GM12878 (cell line): ENCODE data around the gene IMMP2L. TPM values are rescaled to one million over a fixed set of nuclear protein-coding genes. Genes with fewer than 3 reads are reported as not detected.

Experiments
- ATAC-seq: fragments of 200-7000 bp; cut with Tn5 transposase; 3 replicates; pipeline ENCODE4 v1.9.1; 2020; ENCODE audit warnings: mild to moderate bottlenecking, moderate library complexity
- BruUV-seq: library from RNA; stranded (reverse); fragments of 400-500 nt; replicated peaks from 2 replicates; lab custom pipeline; 2021; lab: Mats Ljungman, UMichigan
- CTCF ChIA-PET: fragments of 300-600 bp; sonication (Branson Sonifier 250); formaldehyde crosslinking; extraction: SDS; loops from one replicate; lab custom pipeline; 2021; ENCODE audit warnings: inconsistent platforms; lab: Yijun Ruan, JAX
- POLR2A ChIA-PET: fragments of 350-600 bp; formaldehyde crosslinking; extraction: SDS; loops from one replicate; lab custom pipeline; 2021; ENCODE audit warnings: inconsistent platforms; lab: Charles Lee
- RAD21 ChIA-PET: fragments of 300-600 bp; sonication (Branson Sonifier 250); formaldehyde crosslinking; loops from one replicate; lab custom pipeline; 2023; ENCODE audit warnings: antibody characterized with exemption; ENCODE audit not compliant: unreplicated experiment; lab: Charles Lee
- SMC1A ChIA-PET: fragments of 300-600 bp; sonication (Branson Sonifier 250); formaldehyde crosslinking; loops from one replicate; lab custom pipeline; 2023; ENCODE audit not compliant: unreplicated experiment, uncharacterized antibody; lab: Charles Lee
- DNase-seq: peaks from one replicate; pipeline ENCODE4 v3.0.0-alpha.2; 2011; ENCODE audit warnings: low read depth, low spot score
- FAIRE-seq: peaks from 3 replicates; lab custom pipeline; 2011; peaks lifted over from hg19 to GRCh38; lab: Jason Lieb, UNC
- H2AFZ ChIP-seq: 2 replicates; pipeline ENCODE4 v1.6.0; 2011; ENCODE audit warnings: low read depth, low read length, control low read depth; ENCODE audit not compliant: control insufficient read depth
- H3K27ac ChIP-seq: 2 replicates; pipeline ENCODE4 v1.5.1; 2011; ENCODE audit warnings: control low read depth; ENCODE audit not compliant: control insufficient read depth, insufficient read depth
- H3K27me3 ChIP-seq, 2 experiments: replicated peaks in 1 of 2; 2 replicates each; pipeline versions ENCODE4 v1.6.0 to v1.6.1; 2011; ENCODE audit warnings: low read length in 1 of 2; ENCODE audit not compliant: control insufficient read depth in 2 of 2, insufficient read depth in 2 of 2
- H3K36me3 ChIP-seq, 2 experiments: 2 replicates each; pipeline ENCODE4 v1.5.1; 2011; ENCODE audit warnings: low read length in 1 of 2; ENCODE audit not compliant: control insufficient read depth in 2 of 2, insufficient read depth in 2 of 2
- H3K4me1 ChIP-seq: 2 replicates; pipeline ENCODE4 v1.6.1; 2011; ENCODE audit warnings: mild to moderate bottlenecking, low read length, moderate library complexity, mixed read lengths; ENCODE audit not compliant: control insufficient read depth, insufficient read depth
- H3K4me2 ChIP-seq: 2 replicates; pipeline ENCODE4 v1.6.0; 2011; ENCODE audit warnings: control low read depth; ENCODE audit not compliant: control insufficient read depth, insufficient read depth
- H3K4me3 ChIP-seq: fragments of 200-600 bp; sonication (generic); 2 replicates; pipeline ENCODE4 v1.5.1; 2016
- H3K79me2 ChIP-seq: 2 replicates; pipeline ENCODE4 v1.6.0; 2011; ENCODE audit warnings: low read length; ENCODE audit not compliant: control insufficient read depth, insufficient read depth
- H3K9ac ChIP-seq: 2 replicates; pipeline ENCODE4 v1.8.0; 2011; ENCODE audit warnings: low read length, control low read depth, mixed read lengths; ENCODE audit not compliant: control insufficient read depth, insufficient read depth
- H3K9me3 ChIP-seq: replicated peaks from 3 replicates; pipeline ENCODE4 v1.5.1; 2011; ENCODE audit warnings: mild to moderate bottlenecking, low read length; ENCODE audit not compliant: control insufficient read depth, insufficient read depth
- H4K20me1 ChIP-seq: 2 replicates; pipeline ENCODE4 v1.6.0; 2011; ENCODE audit not compliant: control insufficient read depth, insufficient read depth
- ATF7 ChIP-seq: fragments of 450-650 bp; IDR thresholded peaks from 2 replicates; pipeline ENCODE4 v1.6.1; 2016; ENCODE audit warnings: low read depth, mild to moderate bottlenecking
- CBFB ChIP-seq: IDR thresholded peaks from 2 replicates; pipeline ENCODE4 v1.6.1; 2016; ENCODE audit warnings: antibody characterized with exemption, low read depth
- CREB1 ChIP-seq: IDR thresholded peaks from 2 replicates; pipeline ENCODE4 v1.6.1; 2012; ENCODE audit warnings: low read depth, mild to moderate bottlenecking, inconsistent platforms
- CREM ChIP-seq: IDR thresholded peaks from 2 replicates; pipeline ENCODE4 v1.6.1; 2014; ENCODE audit warnings: antibody characterized with exemption, low read depth
- E4F1 ChIP-seq: fragments of 450-650 bp; IDR thresholded peaks from 2 replicates; pipeline ENCODE4 v1.6.1; 2018; ENCODE audit warnings: borderline replicate concordance, mild to moderate bottlenecking; ENCODE audit not compliant: partially characterized antibody
- EGR1 ChIP-seq, 2 experiments: IDR thresholded peaks; 1 replicate in 1 of 2; 2 replicates in 1 of 2; pipeline ENCODE4 v1.6.1; 2011 to 2012; ENCODE audit warnings: low read depth in 2 of 2, low read length in 2 of 2, borderline replicate concordance in 1 of 2, mild to moderate bottlenecking in 1 of 2, moderate library complexity in 1 of 2
- FOS ChIP-seq: IDR thresholded peaks from 3 replicates; pipeline ENCODE4 v1.6.1; 2011; ENCODE audit warnings: borderline replicate concordance; ENCODE audit not compliant: insufficient read length; ENCODE audit errors: extremely low read depth
- FOXK2 ChIP-seq: fragments of 450-650 bp; IDR thresholded peaks from 2 replicates; pipeline ENCODE4 v1.6.1; 2017; ENCODE audit warnings: mild to moderate bottlenecking, moderate library complexity
- KLF5 ChIP-seq: fragments of 450-650 bp; IDR thresholded peaks from 2 replicates; pipeline ENCODE4 v1.6.1; 2014; ENCODE audit warnings: mild to moderate bottlenecking; ENCODE audit not compliant: partially characterized antibody
- LARP7 ChIP-seq: fragments of 450-650 bp; IDR thresholded peaks from 2 replicates; pipeline ENCODE4 v1.6.1; 2017; ENCODE audit warnings: mild to moderate bottlenecking
- MAX ChIP-seq: IDR thresholded peaks from 2 replicates; pipeline ENCODE4 v1.6.1; 2012; ENCODE audit warnings: low read depth, low read length, improper control_type of control experiment
- MLLT1 ChIP-seq: fragments of 450-650 bp; IDR thresholded peaks from 2 replicates; pipeline ENCODE4 v1.6.1; 2016; ENCODE audit warnings: mild to moderate bottlenecking
- NR2C2 ChIP-seq: IDR thresholded peaks from 2 replicates; pipeline ENCODE4 v1.6.1; 2011; ENCODE audit warnings: borderline replicate concordance, low read depth; ENCODE audit not compliant: control insufficient read depth, insufficient read length
- SPI1 ChIP-seq: IDR thresholded peaks from 2 replicates; pipeline ENCODE4 v1.6.1; 2011; ENCODE audit warnings: low read depth, mild to moderate bottlenecking, low read length, moderate library complexity, borderline replicate concordance; ENCODE audit not compliant: insufficient read depth
- TCF12 ChIP-seq: IDR thresholded peaks from 2 replicates; pipeline ENCODE4 v1.6.1; 2011; ENCODE audit warnings: low read depth, mild to moderate bottlenecking, low read length
- ZBTB40 ChIP-seq: fragments of 450-650 bp; IDR thresholded peaks from 2 replicates; pipeline ENCODE4 v1.6.1; 2016; ENCODE audit warnings: mild to moderate bottlenecking, moderate library complexity, borderline replicate concordance
- ZNF384 ChIP-seq: IDR thresholded peaks from 2 replicates; pipeline ENCODE4 v1.6.1; 2012; ENCODE audit warnings: low read depth, mild to moderate bottlenecking, low read length, improper control_type of control experiment, borderline replicate concordance
- in situ Hi-C: fragments of 300-500 bp; cut with MboI; formaldehyde crosslinking; loops from 9 replicates; pipeline ENCODE4 v1.14.3; 2018; ENCODE audit warnings: mixed read lengths
- intact Hi-C: fragments of 100-400 bp; cut with micrococcal nuclease; formaldehyde crosslinking; loops from one replicate; pipeline ENCODE4 v1.14.2; 2022; ENCODE audit not compliant: unreplicated experiment
- polyA plus RNA-seq, 11 experiments: library from polyadenylated mRNA; depleted of rRNA in 4 of 11; unstranded in 6 of 11; stranded (reverse) in 5 of 11; fragments of >200 nt; fragmentation: Nextera tagmentation in 4 of 11; fragmentation: Illumina TruSeq in 1 of 11; extraction: Ambion mirVana in 4 of 11; extraction: Trizol in 1 of 11; gene quantifications; 1 replicate in 1 of 11; 2 replicates in 10 of 11; pipeline versions ENCODE4 v1.2.1 to v1.2.3, GENCODE V29; 2011 to 2016; ENCODE audit warnings: inconsistent platforms in 2 of 11, missing spikeins in 2 of 11, low read depth in 1 of 11
- total RNA-seq, 4 experiments: library from RNA; depleted of rRNA in 3 of 4; stranded (reverse); fragments of >200 nt in 3 of 4; fragmentation: Illumina TruSeq in 1 of 4; extraction: Trizol in 1 of 4; gene quantifications; 2 replicates each; pipeline versions ENCODE4 v1.2.1 to v1.2.3, GENCODE V29; 2013 to 2021

The IMMP2L gene
- total and polyA plus RNA-seq, 10 of the 15 experiments (the other 5 are each of a cell fraction or from before 2014, with no cell fraction given), result 12.6 to 46.3 (median 19.6) TPM

GRCh38 chr7:111059833-111060232, 502.5 kb downstream of the IMMP2L start:
- CTCF ChIA-PET, result no interaction called here
- no peak for ATAC-seq

More at GRCh38 chr7:111059833-111060232, 502.5 kb downstream of the IMMP2L start:
- no peaks in the 10 kb centered on the region for H4K20me1 ChIP-seq
- FAIRE-seq (no peak), DNase-seq (no peak)
- TF ChIP-seq MLLT1 (no peak), EGR1 (IDR thresholded peaks at IDR 0.05; ENCODE audit: borderline replicate concordance in 1 of 2, low read depth in 2 of 2, low read length in 2 of 2) (no peak), ZBTB40 (no peak), SPI1 (no peak), ZNF384 (no peak), E4F1 (no peak), FOXK2 (no peak), CBFB (no peak), LARP7 (no peak), ATF7 (no peak), CREM (no peak), KLF5 (no peak), TCF12 (no peak), MAX (no peak), CREB1 (no peak), FOS (no peak), NR2C2 (no peak)
- peaks cover 7% of the 10 kb centered on the region; the same call in 2 of the 3 replicates for H3K9me3 ChIP-seq
- RAD21 ChIA-PET, result no interaction called here
- H3K79me2 ChIP-seq, result no peaks in the 10 kb centered on the region
- H3K4me2 ChIP-seq, result no peak overlapping the region
- no peaks in the 10 kb centered on the region for H3K36me3 ChIP-seq
- intact Hi-C loops (no loop called here), in situ Hi-C loops (no loop called here)
- H2AFZ ChIP-seq, result no peak overlapping the region
- no peak overlapping the region for H3K4me3 ChIP-seq
- SMC1A ChIA-PET, result interaction anchor here (0.6 kb wide), 1 partner anchor 156 kb away, joined by 3 read pairs; no protein-coding TSS in a partner anchor
- no peaks in the 10 kb centered on the region for H3K4me1 ChIP-seq
- no peak overlapping the region for H3K27ac ChIP-seq
- no peaks in the 10 kb centered on the region for H3K27me3 ChIP-seq
- POLR2A ChIA-PET, result no interaction called here
- BruUV-seq, result no TSS peak
- no peak overlapping the region for H3K9ac ChIP-seq
